H9 (cell line): Measurements from ENCODE around the gene NRROS. TPM values are rescaled to one million over a fixed set of nuclear protein-coding genes. Genes with fewer than 3 reads are reported as not detected.

Experiments
- DNase-seq: peaks from one replicate; pipeline ENCODE4 v3.0.0-alpha.2; 2017
- H2AFZ ChIP-seq: one replicate; pipeline ENCODE4 v1.6.1; 2013; ENCODE audit warnings: mild to moderate bottlenecking, low read length, control low read depth, moderate library complexity
- H2AK5ac ChIP-seq: 2 replicates; pipeline ENCODE4 v1.6.1; 2013; ENCODE audit warnings: low read length, control low read depth, mixed read lengths; ENCODE audit not compliant: insufficient read length
- H2BK120ac ChIP-seq: one replicate; pipeline ENCODE4 v1.6.1; 2013; ENCODE audit warnings: low read depth, mild to moderate bottlenecking, low read length, control low read depth, inconsistent platforms; ENCODE audit not compliant: poor library complexity, severe bottlenecking
- H2BK12ac ChIP-seq: 2 replicates; pipeline ENCODE4 v1.6.1; 2013; ENCODE audit warnings: low read length, control low read depth, mixed read lengths, low read depth; ENCODE audit not compliant: insufficient read length
- H2BK15ac ChIP-seq: 2 replicates; pipeline ENCODE4 v1.6.1; 2013; ENCODE audit warnings: low read depth, low read length, control low read depth
- H2BK20ac ChIP-seq: one replicate; pipeline ENCODE4 v1.6.1; 2013; ENCODE audit warnings: low read depth, mild to moderate bottlenecking, low read length, control low read depth, inconsistent platforms; ENCODE audit not compliant: poor library complexity, severe bottlenecking
- H2BK5ac ChIP-seq: 2 replicates; pipeline ENCODE4 v1.6.1; 2013; ENCODE audit warnings: low read length, control low read depth, mixed read lengths; ENCODE audit not compliant: insufficient read length
- H3K14ac ChIP-seq: 2 replicates; pipeline ENCODE4 v1.6.1; 2013; ENCODE audit warnings: low read length, control low read depth; ENCODE audit not compliant: insufficient read depth
- H3K18ac ChIP-seq: 2 replicates; pipeline ENCODE4 v1.6.1; 2013; ENCODE audit warnings: low read depth, mild to moderate bottlenecking, mixed read lengths, low read length, control low read depth; ENCODE audit not compliant: insufficient read length
- H3K23ac ChIP-seq: 2 replicates; pipeline ENCODE4 v1.6.1; 2013; ENCODE audit warnings: low read length, control low read depth, mixed read lengths, low read depth; ENCODE audit not compliant: insufficient read length
- H3K23me2 ChIP-seq: 2 replicates; pipeline ENCODE4 v1.6.1; 2013; ENCODE audit warnings: low read depth, mild to moderate bottlenecking, mixed read lengths, low read length, control low read depth; ENCODE audit not compliant: insufficient read length, poor library complexity, severe bottlenecking
- H3K27ac ChIP-seq: 2 replicates; pipeline ENCODE4 v1.5.1; 2013; ENCODE audit warnings: low read length, control low read depth, mixed read lengths, low read depth; ENCODE audit not compliant: insufficient read length
- H3K27me3 ChIP-seq: 2 replicates; pipeline ENCODE4 v1.6.1; 2013; ENCODE audit warnings: low read length, control low read depth, inconsistent platforms; ENCODE audit not compliant: insufficient read depth
- H3K4ac ChIP-seq: 2 replicates; pipeline ENCODE4 v1.6.1; 2013; ENCODE audit warnings: low read depth, mild to moderate bottlenecking, control low read depth, inconsistent platforms, low read length, moderate library complexity
- H3K4me1 ChIP-seq: 2 replicates; pipeline ENCODE4 v1.6.1; 2013; ENCODE audit warnings: low read length, control low read depth, inconsistent platforms; ENCODE audit not compliant: insufficient read depth
- H3K4me2 ChIP-seq: 2 replicates; pipeline ENCODE4 v1.6.1; 2013; ENCODE audit warnings: low read length, control low read depth, mixed read lengths; ENCODE audit not compliant: insufficient read length, insufficient read depth
- H3K56ac ChIP-seq: 2 replicates; pipeline ENCODE4 v1.6.1; 2013; ENCODE audit warnings: low read depth, mild to moderate bottlenecking, mixed read lengths, low read length, control low read depth; ENCODE audit not compliant: insufficient read length
- H3K79me1 ChIP-seq: 2 replicates; pipeline ENCODE4 v1.6.1; 2013; ENCODE audit warnings: low read depth, mild to moderate bottlenecking, moderate library complexity, low read length, control low read depth, inconsistent platforms; ENCODE audit not compliant: insufficient read depth, poor library complexity, severe bottlenecking
- H3K79me2 ChIP-seq: 2 replicates; pipeline ENCODE4 v1.6.1; 2013; ENCODE audit warnings: low read length, control low read depth, inconsistent platforms; ENCODE audit not compliant: insufficient read depth
- H3K9ac ChIP-seq: 2 replicates; pipeline ENCODE4 v1.6.1; 2013; ENCODE audit warnings: low read length, control low read depth, mixed read lengths; ENCODE audit not compliant: insufficient read length; ENCODE audit errors: extremely low read depth
- H3K9me3 ChIP-seq: one replicate; pipeline ENCODE4 v1.6.1; 2013; ENCODE audit warnings: low read depth, low read length, inconsistent platforms; ENCODE audit not compliant: control insufficient read depth
- H3T11ph ChIP-seq: one replicate; pipeline ENCODE4 v1.6.1; 2013; ENCODE audit warnings: mild to moderate bottlenecking, low read length, control low read depth, inconsistent platforms
- H4K20me1 ChIP-seq: one replicate; pipeline ENCODE4 v1.6.1; 2013; ENCODE audit not compliant: control insufficient read depth, insufficient read length, insufficient read depth
- H4K5ac ChIP-seq: 2 replicates; pipeline ENCODE4 v1.6.1; 2013; ENCODE audit warnings: low read depth, mild to moderate bottlenecking, mixed read lengths, low read length, control low read depth; ENCODE audit not compliant: insufficient read length
- H4K8ac ChIP-seq: replicated peaks from 2 replicates; pipeline ENCODE4 v1.6.1; 2013; ENCODE audit warnings: low read length, control low read depth, mixed read lengths, low read depth; ENCODE audit not compliant: insufficient read length
- H4K91ac ChIP-seq: 2 replicates; pipeline ENCODE4 v1.6.1; 2013; ENCODE audit warnings: low read depth, mild to moderate bottlenecking, moderate library complexity, mixed read lengths, low read length, control low read depth; ENCODE audit not compliant: insufficient read length
- H3K27ac Mint-ChIP-seq, 3 experiments: 2 replicates in 2 of 3; 3 replicates in 1 of 3; pipeline ENCODE4 v1.8.0; 2020 to 2021; ENCODE audit warnings: mixed read lengths in 3 of 3, mild to moderate bottlenecking in 1 of 3, moderate library complexity in 1 of 3
- H3K27me3 Mint-ChIP-seq: 2 replicates; pipeline ENCODE4 v1.8.0; 2021; ENCODE audit warnings: low read depth, mild to moderate bottlenecking, moderate library complexity, mixed read lengths
- H3K36me3 Mint-ChIP-seq, 3 experiments: 2 replicates in 2 of 3; 3 replicates in 1 of 3; pipeline ENCODE4 v1.8.0; 2020 to 2021; ENCODE audit warnings: low read depth in 3 of 3, mixed read lengths in 3 of 3; ENCODE audit not compliant: insufficient read depth in 1 of 3
- H3K4me1 Mint-ChIP-seq, 2 experiments: 2 replicates each; pipeline ENCODE4 v1.8.0; 2020; ENCODE audit warnings: mixed read lengths in 2 of 2
- H3K4me3 Mint-ChIP-seq, 2 experiments: 2 replicates in 1 of 2; 3 replicates in 1 of 2; pipeline ENCODE4 v1.8.0; 2020 to 2021; ENCODE audit warnings: mild to moderate bottlenecking in 2 of 2, mixed read lengths in 2 of 2, moderate library complexity in 1 of 2
- H3K9me3 Mint-ChIP-seq, 2 experiments: 2 replicates in 1 of 2; 3 replicates in 1 of 2; pipeline ENCODE4 v1.8.0; 2020; ENCODE audit warnings: mild to moderate bottlenecking in 2 of 2, mixed read lengths in 2 of 2, moderate library complexity in 1 of 2
- WGBS: extraction: QIAGEN DNeasy Blood & Tissue Kit; methylation state at CpG from one replicate; pipeline ENCODE4 v1.1.7; 2013; ENCODE audit warnings: missing lambda C conversion rate, low lambda C conversion rate, mixed read lengths; ENCODE audit not compliant: insufficient read length; ENCODE audit errors: extremely low coverage; 5-methylcytosine and 5-hydroxymethylcytosine counted together
- total RNA-seq: library from RNA; stranded (reverse); gene quantifications from 2 replicates; pipeline ENCODE4 v1.2.1, GENCODE V29; 2021
- TF ChIP-seq, protein P1 (sequence below): fragments of 200-600 bp; sonication (generic); conservative IDR thresholded peaks from 3 replicates; pipeline ENCODE4 v1.8.0; 2021; ENCODE audit warnings: antibody characterized with exemption, mild to moderate bottlenecking

NRROS gene
- total RNA-seq, 1 experiment from 2014 or later: 4.0 TPM

DNA sequence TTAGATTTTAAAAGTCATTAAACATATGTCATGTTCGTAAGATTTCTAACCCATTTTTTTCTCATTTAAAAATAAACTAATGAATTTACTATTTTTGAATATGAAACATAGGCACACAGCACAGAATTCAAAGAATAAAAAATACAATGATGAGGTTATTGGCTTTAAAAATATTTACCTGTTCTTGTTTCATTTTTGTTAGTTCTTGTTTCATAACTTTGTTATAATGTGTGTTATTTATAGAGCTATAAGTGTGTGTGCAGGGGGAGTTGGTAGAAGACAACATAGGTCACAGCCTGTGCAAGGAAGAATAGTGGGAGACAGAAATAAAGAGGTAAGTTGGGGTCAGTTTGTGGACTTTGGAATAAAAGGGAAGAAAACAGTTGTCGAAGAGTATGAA, 30.8 kb upstream of the NRROS start:
- H3K23me2 ChIP-seq: no peaks in the 10 kb centered on the region
- H3K23ac ChIP-seq: no peak overlapping the region
- H3K4me1 ChIP-seq: no peaks in the 10 kb centered on the region
- H3K79me2 ChIP-seq: no peaks in the 10 kb centered on the region
- H3K27me3 ChIP-seq: no peaks in the 10 kb centered on the region
- H2BK20ac ChIP-seq: no peak overlapping the region
- no peaks in the 10 kb centered on the region for H3K9me3 Mint-ChIP-seq
- H3K4me2 ChIP-seq: no peak overlapping the region
- no peak overlapping the region for H2AFZ ChIP-seq
- H3K36me3 Mint-ChIP-seq: no peaks in the 10 kb centered on the region
- H3K27ac ChIP-seq: no peak overlapping the region
- H3K4ac ChIP-seq: no peak overlapping the region
- H3K4me1 Mint-ChIP-seq: peaks cover 17 to 18% of the 10 kb centered on the region in 2 experiments
- no peak overlapping the region for H4K8ac ChIP-seq
- no peak overlapping the region for H3K56ac ChIP-seq
- H2BK12ac ChIP-seq: no peak overlapping the region
- H2AK5ac ChIP-seq: no peak overlapping the region
- no peak overlapping the region for H4K91ac ChIP-seq
- no peaks in the 10 kb centered on the region for H3K79me1 ChIP-seq
- H2BK15ac ChIP-seq: no peak overlapping the region
- no peak overlapping the region for H2BK120ac ChIP-seq
- no peak overlapping the region for H3K9ac ChIP-seq
- H3T11ph ChIP-seq: no peak overlapping the region
- no CpG with 5 or more reads among the region's 2 CpGs for WGBS
- no peak overlapping the region for H3K4me3 Mint-ChIP-seq
- no peaks in the 10 kb centered on the region for H3K27me3 Mint-ChIP-seq
- H2BK5ac ChIP-seq: no peak overlapping the region
- no peak overlapping the region for H4K5ac ChIP-seq
- H3K18ac ChIP-seq: no peak overlapping the region
- TF ChIP-seq, protein P1, sequence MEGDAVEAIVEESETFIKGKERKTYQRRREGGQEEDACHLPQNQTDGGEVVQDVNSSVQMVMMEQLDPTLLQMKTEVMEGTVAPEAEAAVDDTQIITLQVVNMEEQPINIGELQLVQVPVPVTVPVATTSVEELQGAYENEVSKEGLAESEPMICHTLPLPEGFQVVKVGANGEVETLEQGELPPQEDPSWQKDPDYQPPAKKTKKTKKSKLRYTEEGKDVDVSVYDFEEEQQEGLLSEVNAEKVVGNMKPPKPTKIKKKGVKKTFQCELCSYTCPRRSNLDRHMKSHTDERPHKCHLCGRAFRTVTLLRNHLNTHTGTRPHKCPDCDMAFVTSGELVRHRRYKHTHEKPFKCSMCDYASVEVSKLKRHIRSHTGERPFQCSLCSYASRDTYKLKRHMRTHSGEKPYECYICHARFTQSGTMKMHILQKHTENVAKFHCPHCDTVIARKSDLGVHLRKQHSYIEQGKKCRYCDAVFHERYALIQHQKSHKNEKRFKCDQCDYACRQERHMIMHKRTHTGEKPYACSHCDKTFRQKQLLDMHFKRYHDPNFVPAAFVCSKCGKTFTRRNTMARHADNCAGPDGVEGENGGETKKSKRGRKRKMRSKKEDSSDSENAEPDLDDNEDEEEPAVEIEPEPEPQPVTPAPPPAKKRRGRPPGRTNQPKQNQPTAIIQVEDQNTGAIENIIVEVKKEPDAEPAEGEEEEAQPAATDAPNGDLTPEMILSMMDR: no peak
- no peaks in the 10 kb centered on the region for H4K20me1 ChIP-seq
- DNase-seq: no peak
- H3K27ac Mint-ChIP-seq: no peak overlapping the region
- no peaks in the 10 kb centered on the region for H3K9me3 ChIP-seq
- no peak overlapping the region for H3K14ac ChIP-seq
